ENCODE data around the gene LMO7. TPM values are rescaled to one million over a fixed set of nuclear protein-coding genes. Genes with fewer than 3 reads are reported as not detected.
"Not testable (repeated sequence)": the region's sequence is repeated elsewhere in the genome, so short reads cannot be mapped to it uniquely, and the experiment has no call there.

Gene LMO7
- total and polyA plus RNA-seq, 4 donors, result 17.5 to 69.6 (median 38.2) TPM

- Histone ChIP-seq H3K9ac (ENCODE audit: low read depth in 1 of 2, low read length in 2 of 2) (peak overlapping the region in 1 of 2 donors; percentile 88), H3K4me3 (ENCODE audit: low read depth in 1 of 3, low read length in 3 of 3) (peak overlapping the region in 1 of 3 donors; percentile 35), H3K36me3 (ENCODE audit: control insufficient read depth in 4 of 4, insufficient read depth in 3 of 4, low read depth in 1 of 4, low read length in 3 of 4) (no peaks in the 10 kb centered on the region), H3K4me1 (ENCODE audit: control insufficient read depth in 4 of 4, insufficient read depth in 4 of 4, low read length in 3 of 4) (peaks cover 0 to 5% (median 0%) of the 10 kb centered on the region in 4 donors), H3K27me3 (ENCODE audit: control insufficient read depth in 4 of 4, insufficient read depth in 4 of 4, low read length in 3 of 4) (no peaks in the 10 kb centered on the region), H3K27ac (ENCODE audit: low read depth in 1 of 2, low read length in 2 of 2) (no peak overlapping the region), H3K9me3 (ENCODE audit: control insufficient read depth in 4 of 4, low read length in 3 of 4) (no peaks in the 10 kb centered on the region)
- TF ChIP-seq RAD21 (IDR thresholded peaks at IDR 0.05) (no peak), EGR1 (IDR thresholded peaks at IDR 0.05; ENCODE audit: low read depth in 2 of 2) (no peak), FOXA2 (IDR thresholded peaks at IDR 0.05) (no peak), REST (IDR thresholded peaks at IDR 0.05) (no peak)
- DNase-seq (ENCODE audit: low spot score), result no peak
Measured at GRCh38 chr13:75675421-75675820, 39.3 kb downstream of the LMO7 start.

- no peak overlapping the region for H3K9ac ChIP-seq (ENCODE audit: low read depth in 1 of 2, low read length in 2 of 2)
- no peak overlapping the region for H3K4me3 ChIP-seq (ENCODE audit: low read depth in 1 of 3, low read length in 3 of 3)
- H3K9me3 ChIP-seq (ENCODE audit: control insufficient read depth in 4 of 4, low read length in 3 of 4), result no peaks in the 10 kb centered on the region
- TF ChIP-seq YY1 (IDR thresholded peaks at IDR 0.05), result no peak
- TF ChIP-seq HNF4A (conservative IDR thresholded peaks at IDR 0.05), result peak in 1 of 2 donors; percentile 8
- no peaks in the 10 kb centered on the region for H3K36me3 ChIP-seq (ENCODE audit: control insufficient read depth in 4 of 4, insufficient read depth in 3 of 4, low read depth in 1 of 4, low read length in 3 of 4)
- 97% methylated on average over 1 of the region's 1 CpG for WGBS
- no peaks in the 10 kb centered on the region for H3K27me3 ChIP-seq (ENCODE audit: control insufficient read depth in 4 of 4, insufficient read depth in 4 of 4, low read length in 3 of 4)
- no peak overlapping the region for H3K27ac ChIP-seq (ENCODE audit: low read depth in 1 of 2, low read length in 2 of 2)
- no peak for DNase-seq (ENCODE audit: low spot score)
- H3K4me1 ChIP-seq (ENCODE audit: control insufficient read depth in 4 of 4, insufficient read depth in 4 of 4, low read length in 3 of 4), result peaks cover 0 to 4% (median 0%) of the 10 kb centered on the region in 4 donors
Measured at GRCh38 chr13:75679459-75679858, 43.3 kb downstream of the LMO7 start.

- H3K9me3 ChIP-seq (ENCODE audit: control insufficient read depth in 4 of 4, low read length in 3 of 4); H3K27me3 ChIP-seq (ENCODE audit: control insufficient read depth in 4 of 4, insufficient read depth in 4 of 4, low read length in 3 of 4); H3K4me1 ChIP-seq (ENCODE audit: control insufficient read depth in 4 of 4, insufficient read depth in 4 of 4, low read length in 3 of 4); H3K36me3 ChIP-seq (ENCODE audit: control insufficient read depth in 4 of 4, insufficient read depth in 3 of 4, low read depth in 1 of 4, low read length in 3 of 4); H3K27ac ChIP-seq (ENCODE audit: low read depth in 1 of 2, low read length in 2 of 2); H3K9ac ChIP-seq (ENCODE audit: low read depth in 1 of 2, low read length in 2 of 2); DNase-seq (ENCODE audit: low spot score); H3K4me3 ChIP-seq (ENCODE audit: low read depth in 1 of 3, low read length in 3 of 3): not testable (repeated sequence)
- 94% methylated on average over 2 of the region's 2 CpGs for WGBS
Measured at GRCh38 chr13:75680251-75680650, 44.1 kb downstream of the LMO7 start.

- Histone ChIP-seq H3K9ac (ENCODE audit: low read depth in 1 of 2, low read length in 2 of 2) (no peak overlapping the region), H3K27me3 (ENCODE audit: control insufficient read depth in 4 of 4, insufficient read depth in 4 of 4, low read length in 3 of 4) (no peaks in the 10 kb centered on the region), H3K27ac (ENCODE audit: low read depth in 1 of 2, low read length in 2 of 2) (no peak overlapping the region), H3K9me3 (ENCODE audit: control insufficient read depth in 4 of 4, low read length in 3 of 4) (no peaks in the 10 kb centered on the region), H3K4me1 (ENCODE audit: control insufficient read depth in 4 of 4, insufficient read depth in 4 of 4, low read length in 3 of 4) (no peaks in the 10 kb centered on the region), H3K4me3 (ENCODE audit: low read depth in 1 of 3, low read length in 3 of 3) (no peak overlapping the region), H3K36me3 (ENCODE audit: control insufficient read depth in 4 of 4, insufficient read depth in 3 of 4, low read depth in 1 of 4, low read length in 3 of 4) (no peaks in the 10 kb centered on the region)
- no peak for TF ChIP-seq SP1 (IDR thresholded peaks at IDR 0.05)
- TF ChIP-seq GABPA (IDR thresholded peaks at IDR 0.05 in 1 of 2, conservative IDR thresholded peaks at IDR 0.05 in 1 of 2), result no peak
- DNase-seq (ENCODE audit: low spot score), result no peak
- WGBS, result 77% methylated on average over 1 of the region's 1 CpG
Measured at GRCh38 chr13:75682326-75682725, 46.2 kb downstream of the LMO7 start.
